Ovary (tissue), 9 donors: Measurements from ENCODE around the gene CFAP90. TPM values are rescaled to one million over a fixed set of nuclear protein-coding genes. Genes with fewer than 3 reads are reported as not detected.

Experiments
- DNase-seq, 5 donors: peaks; one replicate each; pipeline ENCODE4 v3.0.0-alpha.2; 2019 to 2020
- H3K27ac ChIP-seq, 2 donors: fragments of 200-600 bp; one replicate each; pipeline versions ENCODE4 v1.5.1 to v1.8.0; 2019 to 2022
- H3K27me3 ChIP-seq: fragments of 200-600 bp; one replicate; pipeline ENCODE4 v1.8.0; 2022
- H3K36me3 ChIP-seq: fragments of 200-600 bp; sonication (generic); one replicate; pipeline ENCODE4 v1.5.1; 2019
- H3K4me1 ChIP-seq: one replicate; pipeline ENCODE4 v1.8.1; 2013; ENCODE audit warnings: mild to moderate bottlenecking, moderate library complexity; ENCODE audit not compliant: insufficient read depth
- H3K4me3 ChIP-seq: fragments of 200-600 bp; sonication (generic); one replicate; pipeline ENCODE4 v1.5.1; 2017
- H3K9me3 ChIP-seq, 2 donors: fragments of 200-600 bp in 1 of 2; sonication (generic) in 1 of 2; one replicate each; pipeline versions ENCODE4 v1.5.1 to v1.8.1; 2013 to 2019; ENCODE audit warnings: mild to moderate bottlenecking in 1 of 2, moderate library complexity in 1 of 2
- CTCF ChIP-seq, 3 donors: fragments of 450-650 bp in 2 of 3; fragments of 200-600 bp in 1 of 3; IDR thresholded peaks; one replicate each; pipeline versions ENCODE4 v1.5.1 to v1.8.0; 2016 to 2022; ENCODE audit warnings: antibody characterized with exemption in 3 of 3, mild to moderate bottlenecking in 1 of 3
- EP300 ChIP-seq: sonication (generic); formaldehyde crosslinking; IDR thresholded peaks from one replicate; pipeline ENCODE4 v1.6.1; 2017; ENCODE audit warnings: antibody characterized with exemption
- POLR2A ChIP-seq: fragments of 450-650 bp; IDR thresholded peaks from one replicate; pipeline ENCODE4 v1.6.1; 2017; ENCODE audit warnings: antibody characterized with exemption, mild to moderate bottlenecking, moderate library complexity
- WGBS, 3 donors: extraction: QIAGEN DNeasy Blood & Tissue Kit in 1 of 3; methylation state at CpG; one replicate each; pipeline versions ENCODE4 v1.1.5 to v1.1.7; 2013 to 2017; 5-methylcytosine and 5-hydroxymethylcytosine counted together
- intact Hi-C, 4 donors: fragments of 100-400 bp; cut with DNase I; formaldehyde crosslinking; loops; one replicate each; pipeline versions ENCODE4 v1.11.0 to v1.15.1; 2022 to 2023
- polyA plus RNA-seq, 2 donors: library from polyadenylated mRNA; stranded (reverse); fragments of 200-250 nt in 1 of 2; fragments of 350-450 nt in 1 of 2; fragmentation: Illumina TruSeq in 1 of 2; extraction: RNeasy Lipid Tissue Mini Kit (QIAGEN cat#74804) in 1 of 2; gene quantifications; one replicate each; pipeline ENCODE4 v1.2.3, GENCODE V29; 2013 to 2014
- total RNA-seq, 7 donors: library from RNA; depleted of rRNA in 2 of 7; stranded (reverse); fragments of >200 nt in 2 of 7; fragmentation: NEBNext Ultra II Directional in 3 of 7; extraction: Animal tissue kit (Norgen Biotek cat#: 25700) in 3 of 7; gene quantifications; one replicate each; pipeline versions ENCODE4 v1.1.0 to v1.2.4, GENCODE V29; 2016 to 2023
- donor health status: DM: no; HTN: no; CAD: no; lungs with moderate emphysema.
- donor health status: DM: no; HTN: no; CAD: no.
- donor health status: Bipolar disorder and iron deficiency.
- donor health status: DM: yes; HTN: yes; CAD: no.
- donor health status: DM: no; HTN: no; CAD: no.
- donor health status: DM: yes; HTN: yes; CAD: no.

The CFAP90 gene
- total and polyA plus RNA-seq, 9 donors, result 0.66 to 41.2 (median 1.0) TPM

- Histone ChIP-seq H3K36me3 (no peaks in the 10 kb centered on the region), H3K9me3 (no peaks in the 10 kb centered on the region), H3K27me3 (no peaks in the 10 kb centered on the region), H3K27ac (no peak overlapping the region), H3K4me1 (no peaks in the 10 kb centered on the region), H3K4me3 (no peak overlapping the region)
- TF ChIP-seq EP300, result no peak
- no peak for TF ChIP-seq CTCF (IDR thresholded peaks at IDR 0.05)
- no peak for TF ChIP-seq POLR2A
- DNase-seq, result no peak
- 90 to 96% (median 93%) methylated on average over 18 of the region's 18 CpGs for WGBS, 3 donors
- intact Hi-C loops, result no loop called here
These were observed 25.9 kb downstream of the CFAP90 start for GRCh38 chr5:7824995-7825394.

- intact Hi-C loops, result no loop called here
- H3K27ac ChIP-seq, result no peak overlapping the region
- 54 to 60% (median 59%) methylated on average over 8 of the region's 8 CpGs for WGBS, 3 donors
These were observed 27.3 kb downstream of the CFAP90 start for GRCh38 chr5:7823594-7823993.

GRCh38 chr5:7822449-7822848, 28.5 kb downstream of the CFAP90 start:
- H3K36me3 ChIP-seq, result no peaks in the 10 kb centered on the region
- H3K27ac ChIP-seq, result no peak overlapping the region
- no peaks in the 10 kb centered on the region for H3K9me3 ChIP-seq
- 56 to 77% (median 70%) methylated on average over 3 of the region's 3 CpGs for WGBS, 3 donors
- H3K27me3 ChIP-seq, result no peaks in the 10 kb centered on the region
- TF ChIP-seq CTCF (IDR thresholded peaks at IDR 0.05) (no peak), POLR2A (no peak), EP300 (no peak)
- H3K4me3 ChIP-seq, result no peak overlapping the region
- intact Hi-C loops, result no loop called here
- no peak for DNase-seq
- no peaks in the 10 kb centered on the region for H3K4me1 ChIP-seq

More at GRCh38 chr5:7823594-7823993, 27.3 kb downstream of the CFAP90 start:
- Histone ChIP-seq H3K4me1 (no peaks in the 10 kb centered on the region), H3K27me3 (no peaks in the 10 kb centered on the region), H3K9me3 (no peaks in the 10 kb centered on the region), H3K36me3 (no peaks in the 10 kb centered on the region), H3K4me3 (no peak overlapping the region)
- DNase-seq, result no peak
- no peak for TF ChIP-seq POLR2A
- no peak for TF ChIP-seq EP300
- TF ChIP-seq CTCF (IDR thresholded peaks at IDR 0.05), result no peak

GRCh38 chr5:7816535-7816901, 34.4 kb downstream of the CFAP90 start:
- TF ChIP-seq CTCF (IDR thresholded peaks at IDR 0.05) (no peak), POLR2A (no peak), EP300 (no peak)
- H3K27me3 ChIP-seq, result no peaks in the 10 kb centered on the region
- intact Hi-C loops, result no loop called here
- no peaks in the 10 kb centered on the region for H3K36me3 ChIP-seq
- no peak overlapping the region for H3K27ac ChIP-seq
- 45 to 49% (median 46%) methylated on average over 9 of the region's 9 CpGs for WGBS, 3 donors
- no peaks in the 10 kb centered on the region for H3K9me3 ChIP-seq
- DNase-seq, result no peak
- H3K4me1 ChIP-seq, result no peaks in the 10 kb centered on the region
- no peak overlapping the region for H3K4me3 ChIP-seq
